ENCODE results near the gene CLPSL2. TPM values are rescaled to one million over a fixed set of nuclear protein-coding genes. Genes with fewer than 3 reads are reported as not detected.

The CLPSL2 gene
- total and polyA plus RNA-seq, 10 donors: not detected

DNA sequence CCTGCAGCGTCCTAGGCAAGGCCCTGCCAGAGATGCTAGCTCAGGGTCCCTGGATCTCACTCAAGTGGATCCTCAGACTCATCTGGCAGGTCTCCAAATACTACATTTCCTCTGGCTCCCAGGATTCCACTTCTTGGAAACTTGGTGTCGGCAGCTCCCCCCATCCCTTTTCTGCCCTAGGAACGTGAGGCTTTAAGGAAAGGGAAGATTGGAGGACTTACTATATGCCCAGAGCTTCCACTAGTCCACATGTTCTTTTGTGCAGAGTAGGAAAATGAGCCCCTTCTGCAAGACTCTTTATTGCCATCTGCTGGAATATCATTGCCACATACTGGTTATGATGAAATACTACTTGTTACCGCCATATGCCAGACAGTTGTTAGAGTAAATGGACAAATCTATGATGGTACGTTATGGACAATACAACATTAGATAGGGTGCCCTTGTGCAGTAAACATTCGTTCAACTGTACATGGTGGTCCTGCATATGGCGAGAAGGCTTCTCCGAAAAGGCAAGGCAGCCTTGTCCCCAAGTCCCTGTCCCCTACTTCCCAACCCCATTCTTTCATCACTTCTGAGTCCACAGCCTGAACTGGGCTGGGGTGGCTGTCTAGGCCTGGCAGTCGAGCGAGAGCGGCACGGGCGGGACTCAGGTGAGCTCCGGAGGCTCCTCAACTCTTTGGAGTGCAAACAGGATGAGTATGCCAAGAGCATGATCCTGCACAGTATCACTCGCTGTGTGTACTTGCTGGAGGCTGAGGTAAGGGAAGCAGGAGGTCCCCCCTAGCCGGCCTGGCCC, 38.8 kb upstream of the CLPSL2 start:
- no peak overlapping the region for H3K4me3 ChIP-seq
- H3K4me1 ChIP-seq: peaks cover 22 to 67% (median 55%) of the 10 kb centered on the region in 6 donors
- 40 to 69% (median 60%) methylated on average over 8 to 16 of the region's 16 CpGs for WGBS, 5 donors
- H3K9me3 ChIP-seq: no peaks in the 10 kb centered on the region
- TF ChIP-seq, protein P1, sequence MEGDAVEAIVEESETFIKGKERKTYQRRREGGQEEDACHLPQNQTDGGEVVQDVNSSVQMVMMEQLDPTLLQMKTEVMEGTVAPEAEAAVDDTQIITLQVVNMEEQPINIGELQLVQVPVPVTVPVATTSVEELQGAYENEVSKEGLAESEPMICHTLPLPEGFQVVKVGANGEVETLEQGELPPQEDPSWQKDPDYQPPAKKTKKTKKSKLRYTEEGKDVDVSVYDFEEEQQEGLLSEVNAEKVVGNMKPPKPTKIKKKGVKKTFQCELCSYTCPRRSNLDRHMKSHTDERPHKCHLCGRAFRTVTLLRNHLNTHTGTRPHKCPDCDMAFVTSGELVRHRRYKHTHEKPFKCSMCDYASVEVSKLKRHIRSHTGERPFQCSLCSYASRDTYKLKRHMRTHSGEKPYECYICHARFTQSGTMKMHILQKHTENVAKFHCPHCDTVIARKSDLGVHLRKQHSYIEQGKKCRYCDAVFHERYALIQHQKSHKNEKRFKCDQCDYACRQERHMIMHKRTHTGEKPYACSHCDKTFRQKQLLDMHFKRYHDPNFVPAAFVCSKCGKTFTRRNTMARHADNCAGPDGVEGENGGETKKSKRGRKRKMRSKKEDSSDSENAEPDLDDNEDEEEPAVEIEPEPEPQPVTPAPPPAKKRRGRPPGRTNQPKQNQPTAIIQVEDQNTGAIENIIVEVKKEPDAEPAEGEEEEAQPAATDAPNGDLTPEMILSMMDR (IDR thresholded peaks at IDR 0.05 in 8 of 11, conservative IDR thresholded peaks at IDR 0.05 in 3 of 11): peak; percentile 75 to 98 (median 86)
- TF ChIP-seq POLR2A (IDR thresholded peaks at IDR 0.05) (no peak), POLR2AphosphoS5 (IDR thresholded peaks at IDR 0.05) (peak in 2 of 3 donors; percentile 42 to 53)
- H3K27ac ChIP-seq: peak overlapping the region in 3 of 8 donors; percentile 43 to 100 (median 99)
- no peaks in the 10 kb centered on the region for H3K36me3 ChIP-seq
- no peaks in the 10 kb centered on the region for H3K27me3 ChIP-seq (replicated peaks in 1 of 7)
- intact Hi-C loops (cut with DNase I; ENCODE audit: low total_unique reads): loop anchor here (2.0 to 5.0 kb wide), 2 partner anchors 155 to 215 kb away; no protein-coding TSS in a partner anchor
- DNase-seq: peak; percentile 73

DNA sequence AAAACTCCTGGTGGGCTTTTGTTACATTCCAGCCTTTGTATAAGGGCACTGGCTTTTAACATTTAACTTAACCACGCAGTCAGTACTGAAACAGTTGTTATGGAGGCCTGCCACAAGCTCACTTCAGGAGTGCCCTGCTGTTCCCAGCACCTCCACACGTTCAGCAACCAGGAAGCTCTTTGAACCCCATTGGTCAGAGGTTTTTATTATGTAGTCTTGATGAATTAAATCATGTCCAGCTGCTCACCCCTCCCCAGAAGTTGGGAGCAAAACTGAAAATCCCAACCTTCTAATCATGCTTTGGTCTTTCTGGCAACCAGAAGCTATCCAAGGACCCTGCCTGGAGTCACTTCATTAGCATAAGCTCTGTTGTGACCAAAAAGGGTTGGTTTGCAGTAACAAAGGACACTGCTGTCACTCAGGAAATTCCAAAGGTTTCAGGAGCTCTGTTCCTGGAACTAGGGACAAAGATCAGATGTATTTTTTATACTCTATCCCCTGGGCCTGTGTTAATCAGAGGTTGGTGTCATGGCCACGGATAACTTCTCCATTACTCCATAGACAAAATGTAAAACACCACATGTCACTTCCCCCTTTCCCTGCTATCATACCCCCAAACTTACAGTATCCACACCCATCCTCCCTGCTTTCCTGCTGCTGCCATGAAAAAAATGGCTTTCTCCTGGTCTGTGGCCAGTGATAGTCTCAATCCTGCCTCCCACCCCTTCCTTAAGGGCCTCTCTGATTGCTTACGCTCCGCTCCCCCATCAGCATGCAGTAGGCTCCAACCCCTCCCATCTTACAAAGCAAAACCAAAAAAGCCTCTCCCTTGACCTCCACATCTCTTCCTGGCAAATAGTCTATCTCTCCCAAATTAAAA, 36.5 kb upstream of the CLPSL2 start:
- Histone ChIP-seq H3K9me3 (no peaks in the 10 kb centered on the region), H3K4me3 (no peak overlapping the region), H3K27me3 (replicated peaks in 1 of 7) (no peaks in the 10 kb centered on the region), H3K36me3 (no peaks in the 10 kb centered on the region), H3K4me1 (peaks cover 11 to 44% (median 37%) of the 10 kb centered on the region in 6 donors), H3K27ac (peak overlapping the region in 4 of 8 donors; percentile 8 to 59 (median 42))
- peak; percentile 4 for DNase-seq
- TF ChIP-seq POLR2A (IDR thresholded peaks at IDR 0.05) (no peak), POLR2AphosphoS5 (IDR thresholded peaks at IDR 0.05) (no peak)
- TF ChIP-seq, protein P1 (IDR thresholded peaks at IDR 0.05 in 8 of 11, conservative IDR thresholded peaks at IDR 0.05 in 3 of 11): no peak
- intact Hi-C loops (cut with DNase I; ENCODE audit: low total_unique reads): loop anchor here (5.0 kb wide), 1 partner anchor 218 kb away; no protein-coding TSS in a partner anchor
- 58 to 71% (median 64%) methylated on average over 5 of the region's 5 CpGs for WGBS, 5 donors

DNA sequence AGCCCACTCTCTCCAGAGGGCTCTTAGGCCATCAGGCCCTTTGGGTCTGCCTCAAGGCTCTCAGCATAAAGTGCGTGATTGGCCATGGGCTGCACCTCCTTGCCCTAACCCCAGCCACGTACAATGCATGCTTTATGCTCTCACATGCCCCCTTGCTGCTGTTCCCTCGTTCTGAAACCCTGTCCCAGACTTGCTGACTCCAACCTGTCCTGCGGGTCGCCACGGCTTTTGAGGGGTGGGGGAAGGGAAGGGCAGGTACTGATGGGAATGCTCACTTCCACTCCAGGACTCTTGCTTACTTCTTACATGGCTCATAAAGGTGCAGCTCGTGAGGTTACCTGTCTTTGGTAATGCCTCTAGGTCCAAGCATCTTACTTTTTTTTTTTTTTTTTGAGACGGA, 33.6 kb upstream of the CLPSL2 start:
- DNase-seq: no peak
- Histone ChIP-seq H3K4me1 (peaks cover 0 to 15% (median 9%) of the 10 kb centered on the region in 6 donors), H3K36me3 (no peaks in the 10 kb centered on the region), H3K9me3 (peaks cover 0 to 7% (median 4%) of the 10 kb centered on the region in 8 donors), H3K27ac (no peak overlapping the region), H3K4me3 (no peak overlapping the region), H3K27me3 (replicated peaks in 1 of 7) (no peaks in the 10 kb centered on the region)
- intact Hi-C loops (cut with DNase I; ENCODE audit: low total_unique reads): no loop called here
- WGBS, 5 donors: 76 to 81% (median 77%) methylated on average over 8 of the region's 8 CpGs
- TF ChIP-seq, protein P1 (IDR thresholded peaks at IDR 0.05 in 8 of 11, conservative IDR thresholded peaks at IDR 0.05 in 3 of 11): no peak
- TF ChIP-seq POLR2AphosphoS5 (IDR thresholded peaks at IDR 0.05): no peak
- no peak for TF ChIP-seq POLR2A (IDR thresholded peaks at IDR 0.05)
